ENCODE data around the gene RFC5.

The RFC5 gene

GRCh38 chr12:118035190-118036041, 18.9 kb downstream of the RFC5 start:
- FAIRE-seq (no peak), DNase-seq (ENCODE audit: insufficient read length, low spot score) (no peak)
- TF ChIP-seq CTCF (IDR thresholded peaks at IDR 0.05; ENCODE audit: insufficient read depth, missing control alignments): no peak

- TF ChIP-seq CTCF (IDR thresholded peaks at IDR 0.05; ENCODE audit: insufficient read depth, missing control alignments): no peak
- no peak for FAIRE-seq
Observed at GRCh38 chr12:118036672-118037411, 20.3 kb downstream of the RFC5 start.

GRCh38 chr12:118038137-118038536, 21.6 kb downstream of the RFC5 start:
- FAIRE-seq: no peak
- TF ChIP-seq CTCF (IDR thresholded peaks at IDR 0.05; ENCODE audit: insufficient read depth, missing control alignments): no peak
- DNase-seq (ENCODE audit: insufficient read length, low spot score): no peak

More at GRCh38 chr12:118036672-118037411, 20.3 kb downstream of the RFC5 start:
- no peak for DNase-seq (ENCODE audit: insufficient read length, low spot score)

- no peak for TF ChIP-seq CTCF (IDR thresholded peaks at IDR 0.05; ENCODE audit: insufficient read depth, missing control alignments)
- DNase-seq (ENCODE audit: insufficient read length, low spot score) (no peak), FAIRE-seq (no peak)
Observed at GRCh38 chr12:118042091-118042490, 25.6 kb downstream of the RFC5 start.

GRCh38 chr12:118044075-118044474, 27.6 kb downstream of the RFC5 start:
- DNase-seq (ENCODE audit: insufficient read length, low spot score) (no peak), FAIRE-seq (no peak)
- no peak for TF ChIP-seq CTCF (IDR thresholded peaks at IDR 0.05; ENCODE audit: insufficient read depth, missing control alignments)

GRCh38 chr12:118044577-118044976, 28.1 kb downstream of the RFC5 start:
- DNase-seq (ENCODE audit: insufficient read length, low spot score) (no peak), FAIRE-seq (no peak)
- TF ChIP-seq CTCF (IDR thresholded peaks at IDR 0.05; ENCODE audit: insufficient read depth, missing control alignments): no peak

GRCh38 chr12:118046430-118046829, 29.9 kb downstream of the RFC5 start:
- TF ChIP-seq CTCF (IDR thresholded peaks at IDR 0.05; ENCODE audit: insufficient read depth, missing control alignments): no peak
- FAIRE-seq: no peak
- no peak for DNase-seq (ENCODE audit: insufficient read length, low spot score)

Data from D721Med (cell line).